ENCODE data around the gene MAP3K12. TPM values are rescaled to one million over a fixed set of nuclear protein-coding genes. Genes with fewer than 3 reads are reported as not detected.

Gene MAP3K12
- total RNA-seq, 1 experiment from 2014 or later, result 9.6 TPM

DNA sequence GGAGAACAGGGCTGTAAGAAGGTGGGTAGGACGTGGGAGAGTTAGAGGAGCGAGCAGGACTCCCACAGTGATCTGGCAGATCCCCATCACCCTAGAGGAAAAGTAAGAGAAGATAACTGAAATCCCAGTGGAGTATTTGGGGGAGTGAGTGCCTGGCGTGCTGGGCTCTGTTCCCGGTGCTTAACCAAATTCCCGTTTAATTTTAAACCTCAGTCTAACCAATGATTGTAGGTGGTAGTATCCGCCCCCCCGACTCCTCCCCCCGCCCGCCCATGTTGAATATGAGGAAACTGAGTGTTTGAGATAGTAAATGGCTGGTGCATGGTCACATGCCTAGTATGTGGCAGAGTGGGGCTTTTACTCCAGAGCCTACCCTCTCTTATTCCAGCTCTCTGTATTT is 3.1 kb upstream of the MAP3K12 start:
- BruUV-seq (replicated peaks), result no TSS peak
- Histone ChIP-seq H3K9me3 (ENCODE audit: low read length) (no peaks in the 10 kb centered on the region), H3K79me2 (ENCODE audit: low read length) (peaks cover 27% of the 10 kb centered on the region), H3F3A (ENCODE audit: low read length, unreplicated experiment) (no peaks in the 10 kb centered on the region), H3K9me2 (replicated peaks; ENCODE audit: low read length) (no peaks in the 10 kb centered on the region), H3K27me3 (ENCODE audit: low read length) (no peaks in the 10 kb centered on the region), H3K4me2 (ENCODE audit: low read length) (peak overlapping the region; percentile 87), H3K9ac (ENCODE audit: low read length) (0 out of 2 replicates have a peak overlapping the region, but pooled peaks have one; percentile 96), H3K27ac (ENCODE audit: low read length) (no peak overlapping the region), H3K4me1 (ENCODE audit: insufficient read depth, low read length) (peaks cover 37% of the 10 kb centered on the region), H3K4me3 (ENCODE audit: low read length) (peak overlapping the region; percentile 75), H4K20me1 (ENCODE audit: low read length) (no peaks in the 10 kb centered on the region), H2AFZ (ENCODE audit: low read length) (no peak overlapping the region), H3K36me3 (ENCODE audit: low read depth, low read length) (peaks cover 21% of the 10 kb centered on the region; the same call in 1 of the 2 replicates)
- TF ChIP-seq, protein P1, sequence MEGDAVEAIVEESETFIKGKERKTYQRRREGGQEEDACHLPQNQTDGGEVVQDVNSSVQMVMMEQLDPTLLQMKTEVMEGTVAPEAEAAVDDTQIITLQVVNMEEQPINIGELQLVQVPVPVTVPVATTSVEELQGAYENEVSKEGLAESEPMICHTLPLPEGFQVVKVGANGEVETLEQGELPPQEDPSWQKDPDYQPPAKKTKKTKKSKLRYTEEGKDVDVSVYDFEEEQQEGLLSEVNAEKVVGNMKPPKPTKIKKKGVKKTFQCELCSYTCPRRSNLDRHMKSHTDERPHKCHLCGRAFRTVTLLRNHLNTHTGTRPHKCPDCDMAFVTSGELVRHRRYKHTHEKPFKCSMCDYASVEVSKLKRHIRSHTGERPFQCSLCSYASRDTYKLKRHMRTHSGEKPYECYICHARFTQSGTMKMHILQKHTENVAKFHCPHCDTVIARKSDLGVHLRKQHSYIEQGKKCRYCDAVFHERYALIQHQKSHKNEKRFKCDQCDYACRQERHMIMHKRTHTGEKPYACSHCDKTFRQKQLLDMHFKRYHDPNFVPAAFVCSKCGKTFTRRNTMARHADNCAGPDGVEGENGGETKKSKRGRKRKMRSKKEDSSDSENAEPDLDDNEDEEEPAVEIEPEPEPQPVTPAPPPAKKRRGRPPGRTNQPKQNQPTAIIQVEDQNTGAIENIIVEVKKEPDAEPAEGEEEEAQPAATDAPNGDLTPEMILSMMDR (conservative IDR thresholded peaks at IDR 0.05; ENCODE audit: low read depth, low read length), result no peak
- TF ChIP-seq EZH2 (IDR thresholded peaks at IDR 0.05; ENCODE audit: low read length, unreplicated experiment) (no peak), EZH2phosphoT487 (IDR thresholded peaks at IDR 0.05; ENCODE audit: borderline replicate concordance, low read length) (no peak)
- intact Hi-C loops (cut with micrococcal nuclease), result no loop called here
- POLR2A ChIA-PET (ENCODE audit: unreplicated experiment), result no interaction called here
- DNase-seq (no peak), ATAC-seq (no peak)
- CTCF ChIA-PET, result no interaction called here

DNA sequence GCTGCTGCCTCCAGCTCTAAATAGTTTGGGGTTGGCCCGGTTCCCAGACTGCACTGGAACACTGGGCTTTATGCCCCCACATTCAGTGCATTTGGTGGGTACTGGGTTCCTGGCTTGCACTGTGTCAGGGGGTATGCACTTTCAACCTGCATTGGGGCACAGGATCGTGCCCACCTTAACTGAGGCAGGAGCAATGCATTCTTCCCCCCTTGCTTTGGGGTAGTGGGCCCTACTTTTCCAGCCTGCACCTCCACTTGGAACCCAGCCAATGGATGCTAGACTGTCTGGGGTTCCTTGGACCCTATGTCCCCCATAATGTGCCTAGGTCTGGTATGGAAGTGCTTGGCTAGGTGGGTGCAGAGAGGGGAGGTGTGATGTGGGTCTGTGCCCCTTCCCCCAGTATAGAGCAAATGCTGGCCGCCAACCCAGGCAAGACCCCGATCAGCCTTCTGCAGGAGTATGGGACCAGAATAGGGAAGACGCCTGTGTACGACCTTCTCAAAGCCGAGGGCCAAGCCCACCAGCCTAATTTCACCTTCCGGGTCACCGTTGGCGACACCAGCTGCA is 2.4 kb upstream of the MAP3K12 start:
- Histone ChIP-seq H4K20me1 (ENCODE audit: low read length) (no peaks in the 10 kb centered on the region), H3K9ac (ENCODE audit: low read length) (peak overlapping the region; percentile 96), H3K4me3 (ENCODE audit: low read length) (peak overlapping the region; percentile 75), H3K27ac (ENCODE audit: low read length) (peak overlapping the region; percentile 85), H3K36me3 (ENCODE audit: low read depth, low read length) (peaks cover 15% of the 10 kb centered on the region; the same call in 1 of the 2 replicates), H2AFZ (ENCODE audit: low read length) (peak overlapping the region; percentile 89), H3K4me2 (ENCODE audit: low read length) (peak overlapping the region; percentile 87), H3K79me2 (ENCODE audit: low read length) (peaks cover 27% of the 10 kb centered on the region), H3K27me3 (ENCODE audit: low read length) (no peaks in the 10 kb centered on the region), H3K9me2 (replicated peaks; ENCODE audit: low read length) (no peaks in the 10 kb centered on the region), H3F3A (ENCODE audit: low read length, unreplicated experiment) (no peaks in the 10 kb centered on the region), H3K9me3 (ENCODE audit: low read length) (no peaks in the 10 kb centered on the region), H3K4me1 (ENCODE audit: insufficient read depth, low read length) (peaks cover 37% of the 10 kb centered on the region)
- ChIA-PET POLR2A (ENCODE audit: unreplicated experiment) (interaction anchor here (1.2 kb wide), 1 partner anchor 23 kb away, joined by 5 read pairs; no protein-coding TSS in a partner anchor), CTCF (interaction anchor here (0.6 to 1.0 kb wide), 4 partner anchors 70 to 270 kb away, joined by 3 read pairs; partner anchors contain the start of gene ATP5MC2)
- intact Hi-C loops (cut with micrococcal nuclease), result no loop called here
- DNase-seq (no peak), ATAC-seq (no peak)
- no peak for TF ChIP-seq EZH2phosphoT487 (IDR thresholded peaks at IDR 0.05; ENCODE audit: borderline replicate concordance, low read length)
- TF ChIP-seq, protein P1 (conservative IDR thresholded peaks at IDR 0.05; ENCODE audit: low read depth, low read length), result no peak
- TF ChIP-seq EZH2 (IDR thresholded peaks at IDR 0.05; ENCODE audit: low read length, unreplicated experiment), result no peak
- BruUV-seq (replicated peaks), result TSS peak; percentile 72

All from PC-3 (cell line).